DND-41 (cell line): Measurements from ENCODE around the gene INSL6.

Experiments
- CTCF ChIP-seq: IDR thresholded peaks from 2 replicates; pipeline ENCODE4 v1.5.1; 2012; ENCODE audit warnings: borderline replicate concordance, low read length, moderate library complexity, mild to moderate bottlenecking; ENCODE audit not compliant: poor library complexity, severe bottlenecking; ENCODE audit errors: extremely low read depth
- EZH2 ChIP-seq: IDR thresholded peaks from 3 replicates; pipeline ENCODE4 v1.6.1; 2012; ENCODE audit warnings: borderline replicate concordance, low read depth, mild to moderate bottlenecking, moderate library complexity, low read length, inconsistent platforms; ENCODE audit not compliant: severe bottlenecking

GRCh38 chr9:5185220-5185840, at the start of gene INSL6:
- no peak for TF ChIP-seq CTCF
- no peak for TF ChIP-seq EZH2
